HG03175 (cell line): ENCODE results near the gene PLCH1.

Experiments used
- ATAC-seq: cut with Tn5 transposase; IDR thresholded peaks from one replicate; pipeline ENCODE4 v1.9.1; 2021; ENCODE audit warnings: mild to moderate bottlenecking, moderate library complexity; ENCODE audit not compliant: unreplicated experiment

The PLCH1 gene

DNA sequence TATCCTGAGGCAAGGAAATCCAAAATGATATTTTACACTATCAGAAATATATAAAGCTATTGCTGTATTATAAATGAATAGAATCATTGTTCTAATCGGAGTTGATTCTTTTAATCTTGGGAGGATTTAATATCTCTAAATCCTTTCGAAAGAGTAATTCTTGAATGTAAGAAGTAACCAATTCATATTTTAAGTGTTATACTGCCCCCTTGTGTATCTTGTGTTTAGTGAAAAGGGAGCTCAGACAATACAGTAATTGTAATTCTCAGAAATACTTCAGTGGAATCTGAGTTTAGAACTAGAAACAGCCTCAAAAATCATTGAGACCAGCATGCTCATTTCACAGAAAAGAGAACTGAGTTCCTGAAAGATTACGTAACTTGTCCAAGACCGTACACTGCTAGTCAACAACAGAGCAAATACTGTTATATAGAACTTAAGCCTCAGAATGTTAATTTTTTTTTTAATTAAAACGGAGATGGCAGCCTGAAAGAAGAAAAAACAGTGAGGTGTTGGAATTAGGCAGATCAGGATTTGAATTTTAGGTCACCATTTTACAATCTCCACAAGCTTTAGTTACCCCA, 42.9 kb downstream of the PLCH1 start:
- peak; percentile 66 for ATAC-seq

DNA sequence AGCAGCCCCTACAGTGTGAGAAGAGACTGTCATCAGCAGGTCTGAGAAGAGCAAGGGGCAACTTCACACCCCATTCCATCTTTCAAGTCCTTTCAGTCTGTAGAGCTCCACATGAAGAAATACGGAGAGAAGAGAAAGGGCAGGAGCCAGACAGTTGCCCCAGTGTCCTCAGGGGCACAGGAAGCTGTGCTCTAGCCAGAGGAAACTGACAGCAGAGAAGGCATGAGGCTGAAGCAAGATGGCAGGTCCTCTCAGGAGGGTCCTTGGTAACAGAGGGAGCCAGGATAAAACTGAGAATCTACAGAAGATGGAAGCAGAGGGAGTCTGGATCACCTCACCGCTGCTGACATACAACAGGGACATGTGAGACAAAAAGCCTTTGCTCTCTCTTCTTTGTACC, 47.3 kb downstream of the PLCH1 start:
- ATAC-seq = no peak

DNA sequence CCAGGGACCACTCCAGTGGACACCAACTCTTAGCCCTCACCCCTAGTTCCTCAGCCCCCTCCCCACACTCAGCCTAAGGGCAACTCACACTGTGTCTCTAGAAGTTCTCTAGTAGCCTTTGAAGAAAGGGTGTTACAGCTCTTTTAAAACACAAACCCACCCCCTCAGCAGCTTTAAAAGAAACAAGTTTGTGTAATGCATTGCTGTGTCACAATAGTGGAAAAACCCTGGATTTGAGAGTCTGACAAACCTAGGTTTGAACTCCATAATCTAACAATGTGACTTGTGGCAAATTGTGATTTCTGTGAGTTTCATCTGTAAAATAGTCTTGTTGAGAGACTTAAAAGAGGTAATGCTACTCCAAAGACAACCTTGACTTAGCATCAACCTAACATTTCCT, 54.0 kb downstream of the PLCH1 start:
- no peak for ATAC-seq

DNA sequence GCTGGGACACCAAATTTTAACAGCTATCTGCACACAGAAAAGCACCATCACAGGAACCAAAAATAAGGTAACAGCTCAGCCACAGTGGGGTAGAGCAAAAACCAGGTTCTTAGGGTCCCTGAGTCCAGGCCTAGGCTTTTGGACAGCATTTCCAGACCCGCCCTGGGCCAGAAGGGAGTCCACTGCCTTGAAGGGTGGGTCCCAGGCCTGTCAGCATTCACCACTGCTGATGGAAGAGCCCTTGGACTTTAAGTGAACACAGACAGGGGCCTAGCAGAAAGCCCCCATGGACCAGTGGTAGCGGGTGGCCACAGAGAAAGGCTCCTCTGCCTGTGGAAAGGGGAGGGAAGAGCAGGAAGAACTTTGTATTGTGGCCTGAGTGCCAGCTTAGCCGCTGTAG, 56.4 kb downstream of the PLCH1 start:
- ATAC-seq = no peak

DNA sequence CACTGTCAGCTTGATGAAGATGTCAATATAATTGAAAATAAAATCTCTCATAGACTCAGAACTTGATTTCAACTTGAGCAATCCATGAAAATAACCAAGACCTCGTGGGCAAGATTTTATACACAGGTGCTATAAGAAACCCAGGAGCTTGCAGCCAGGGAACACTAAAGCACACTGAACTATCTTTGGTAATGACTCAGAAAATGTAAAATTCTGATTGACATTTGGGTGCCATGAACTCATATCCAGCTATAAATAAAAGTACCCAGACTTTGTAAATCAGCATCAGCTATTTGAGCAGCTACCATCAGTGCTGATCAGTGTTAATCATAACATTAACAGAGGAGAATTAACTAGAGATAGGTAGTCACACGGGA, 61.5 kb downstream of the PLCH1 start:
- no peak for ATAC-seq

DNA sequence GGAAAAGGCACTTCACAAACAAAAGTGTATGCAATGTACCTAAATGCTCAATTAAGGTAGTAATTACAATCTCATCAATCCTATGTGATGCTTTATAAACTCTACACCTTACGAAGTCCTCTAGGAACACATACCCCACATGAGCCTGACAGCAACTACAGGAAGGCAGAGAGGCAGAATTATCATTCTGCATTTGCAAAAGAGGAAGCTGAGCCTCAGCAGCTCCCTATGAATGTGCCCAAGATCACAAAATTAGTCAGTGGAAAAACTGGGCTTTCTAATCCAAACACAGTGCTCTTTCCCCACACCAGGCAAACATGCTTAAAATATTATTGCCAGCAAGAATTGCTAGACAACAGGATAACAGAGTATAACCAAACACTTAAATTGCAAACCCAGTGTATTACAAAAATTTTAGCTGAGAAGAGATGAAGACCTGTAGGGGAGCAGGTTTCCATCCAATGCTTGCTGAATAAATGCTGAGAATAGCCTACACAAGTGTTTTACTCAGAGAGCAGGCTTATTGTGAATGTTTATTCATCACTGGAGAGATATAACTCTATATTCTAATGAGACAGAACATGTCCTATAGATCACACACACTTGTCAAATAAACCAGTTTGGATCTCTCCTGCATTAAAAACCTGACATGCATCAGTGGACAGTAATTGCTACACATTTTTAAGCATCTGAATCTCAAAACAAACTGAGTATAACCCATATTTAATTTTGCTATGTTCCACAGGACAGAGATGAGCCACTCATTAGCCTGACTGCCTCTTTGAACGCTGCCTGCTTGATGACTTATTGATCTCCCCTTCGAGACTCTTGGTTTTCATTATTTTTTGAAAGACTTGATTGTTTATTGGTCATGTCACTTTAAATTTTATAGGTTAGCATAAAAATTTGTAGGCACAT, 62.2 kb downstream of the PLCH1 start:
- ATAC-seq = no peak

DNA sequence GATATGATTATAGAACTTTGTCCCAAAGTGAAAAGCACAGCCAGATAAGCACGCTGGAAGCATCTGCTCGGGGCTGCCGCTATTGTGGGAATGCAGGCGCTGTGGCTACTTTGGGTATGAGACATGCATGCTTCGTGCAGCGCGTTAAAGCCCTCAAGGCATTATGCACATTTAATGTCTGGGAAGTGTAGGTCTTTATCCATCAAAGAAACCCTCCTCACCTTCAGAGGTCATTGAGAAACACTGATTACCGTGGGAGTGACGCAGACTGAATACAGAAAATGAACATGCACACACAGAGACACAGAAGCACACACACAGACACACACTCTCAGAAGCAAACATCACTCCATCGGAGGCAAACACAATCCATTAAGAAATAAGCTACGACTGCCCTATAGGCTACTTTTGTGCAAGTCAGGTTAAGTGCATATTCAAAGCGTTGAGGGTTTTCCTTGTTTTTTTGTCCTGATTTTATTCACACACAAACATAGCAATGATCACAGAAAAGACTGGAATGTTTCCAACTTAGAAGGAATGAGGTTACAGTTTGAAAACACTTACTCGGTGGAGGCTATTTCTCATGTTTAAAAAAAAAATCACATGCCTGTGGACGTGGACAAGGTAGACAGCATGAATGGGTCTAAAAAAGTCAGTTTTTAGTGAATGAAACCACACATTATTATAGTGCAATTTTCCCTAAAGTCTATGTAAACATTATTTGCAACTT, 68.5 kb downstream of the PLCH1 start:
- no peak for ATAC-seq

DNA sequence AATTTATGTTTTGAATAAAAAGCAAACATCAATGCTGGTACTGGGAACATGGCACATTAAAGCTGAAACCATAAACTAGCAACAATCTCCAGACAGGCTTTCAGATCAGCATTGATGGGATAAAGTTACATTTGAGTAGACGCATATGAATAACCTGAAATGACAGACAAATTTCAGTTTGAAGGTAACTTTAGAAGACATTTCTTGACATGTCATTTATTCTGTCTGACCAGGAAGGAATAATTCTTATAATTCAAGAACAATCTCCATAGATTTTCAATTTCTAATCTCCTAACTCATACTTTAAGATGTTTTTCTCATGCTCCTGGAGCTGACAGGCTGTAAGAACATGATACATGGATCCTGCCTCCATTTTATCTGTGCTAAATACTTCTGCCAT, 69.8 kb downstream of the PLCH1 start:
- no peak for ATAC-seq

DNA sequence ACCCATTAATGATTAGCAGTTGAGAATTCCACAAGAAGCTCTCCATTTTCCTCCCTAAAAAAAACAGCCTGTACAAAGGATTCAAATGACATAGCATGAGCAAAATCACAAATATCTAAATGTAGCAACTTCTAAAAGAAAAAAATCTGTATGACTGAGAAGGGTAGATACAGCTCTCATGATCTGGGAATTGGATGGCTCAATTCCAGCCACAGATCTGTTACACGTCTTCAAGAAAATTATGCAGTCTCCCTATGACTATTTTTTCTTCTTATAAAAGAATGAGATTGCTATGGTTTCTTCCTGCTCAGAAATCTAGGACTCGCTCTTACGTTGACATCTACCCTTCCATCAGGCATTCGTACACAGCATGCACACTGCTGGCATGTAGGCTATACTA, 71.5 kb downstream of the PLCH1 start:
- no peak for ATAC-seq

DNA sequence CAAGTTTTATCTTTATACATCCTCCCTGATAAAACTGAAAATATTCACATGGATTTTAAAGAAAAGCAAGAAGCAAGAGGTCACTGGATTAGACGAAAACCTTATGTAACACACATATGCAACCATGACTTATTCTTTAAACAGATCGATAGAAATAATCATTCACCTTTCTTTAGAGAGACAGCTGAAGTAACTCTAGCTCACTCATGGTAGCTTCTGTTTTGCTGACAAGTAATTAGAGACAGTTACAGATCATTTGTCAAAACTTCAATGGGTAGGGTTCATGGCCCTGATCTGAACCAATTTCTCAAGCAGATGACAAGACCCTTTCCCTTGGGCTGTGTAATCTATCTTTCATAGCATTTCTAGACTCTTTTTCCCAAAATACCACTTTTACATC, 74.5 kb downstream of the PLCH1 start:
- no peak for ATAC-seq

DNA sequence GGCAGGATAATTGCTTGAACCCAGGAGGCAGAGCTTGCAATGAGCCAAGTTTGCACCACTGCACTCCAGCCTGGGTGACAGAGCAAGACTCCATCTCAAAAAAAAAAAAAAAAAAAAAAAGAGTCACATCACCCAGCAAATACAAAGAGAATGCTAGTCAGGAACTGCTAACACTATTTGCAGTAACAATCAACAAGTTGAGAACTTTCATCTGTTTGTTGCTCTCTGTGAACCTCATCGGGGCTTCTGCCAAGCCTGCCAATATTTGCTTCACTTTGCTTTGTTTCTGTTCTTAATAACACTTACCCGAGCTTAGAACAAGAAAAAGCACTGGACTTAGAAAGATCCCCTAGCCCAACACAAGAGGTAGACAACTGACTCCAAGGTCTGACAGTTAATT, 76.9 kb downstream of the PLCH1 start:
- no peak for ATAC-seq

DNA sequence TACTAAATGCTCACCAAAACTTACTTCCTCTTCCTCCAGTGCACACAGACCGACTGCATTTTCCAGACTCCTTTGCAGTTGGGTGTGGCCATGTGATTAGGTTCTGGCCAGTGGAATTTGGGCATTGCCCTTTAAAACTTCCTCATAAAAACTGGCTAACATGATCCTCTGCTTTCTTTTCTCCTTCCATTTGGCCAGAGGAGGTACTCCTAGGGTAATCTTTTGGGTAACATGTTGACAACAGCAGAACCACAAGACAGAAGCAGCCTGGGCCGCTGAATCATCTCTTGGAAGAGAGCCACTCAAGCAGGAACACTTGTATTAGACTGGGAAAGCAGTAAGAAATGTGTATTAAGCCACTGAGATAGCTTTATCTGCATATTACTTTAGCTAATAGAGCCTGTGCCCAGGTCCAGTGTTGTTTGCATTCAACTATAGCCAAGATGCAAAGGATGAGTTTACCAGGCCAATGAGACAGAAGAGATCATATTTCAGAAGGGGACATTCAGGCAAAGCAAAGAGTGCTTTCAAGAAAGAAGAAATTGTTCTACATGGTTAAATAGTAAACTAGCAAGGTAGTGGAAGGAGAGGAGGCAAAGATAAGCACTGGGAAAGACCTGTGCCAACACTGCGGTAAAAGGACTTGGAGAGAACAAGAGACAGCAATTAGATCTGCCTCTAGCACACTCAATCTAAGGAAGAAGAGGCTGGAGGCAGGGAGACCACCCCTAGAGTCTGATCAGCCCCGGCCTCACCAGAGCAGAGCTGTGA, 79.8 kb downstream of the PLCH1 start:
- no peak for ATAC-seq

DNA sequence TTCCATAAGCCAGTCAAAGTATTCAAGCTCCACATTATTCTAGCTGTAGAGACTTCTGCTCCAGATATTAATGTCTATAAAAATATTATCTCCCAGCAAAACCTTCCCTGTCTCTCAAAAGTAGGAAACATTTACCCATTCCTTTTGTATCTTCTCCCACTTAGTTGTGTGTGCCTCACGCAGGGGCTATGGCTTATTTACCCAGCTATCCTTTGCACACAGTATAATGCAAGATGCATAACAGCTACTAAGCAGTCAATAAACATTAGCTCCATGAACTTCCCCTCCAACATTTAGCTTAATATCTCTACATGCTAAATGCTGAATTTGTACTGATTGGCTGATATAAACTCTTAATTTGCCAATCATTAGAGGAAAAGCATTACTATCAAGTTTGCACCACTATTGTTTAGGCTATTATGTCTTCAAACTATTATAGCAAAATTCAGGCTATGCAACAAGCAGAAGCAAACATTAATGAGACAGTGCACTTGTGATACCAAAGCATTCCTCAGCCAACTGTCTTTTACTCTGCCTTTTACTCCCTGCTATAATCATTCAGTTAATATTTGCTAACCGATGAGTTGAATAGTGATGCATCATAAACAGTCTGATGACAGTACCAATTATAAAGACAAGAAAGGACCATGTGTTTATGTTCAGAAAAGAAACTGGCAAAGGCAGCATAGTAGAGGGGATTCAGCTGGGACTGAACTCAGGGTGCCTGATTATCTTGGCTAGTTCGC, 81.2 kb downstream of the PLCH1 start:
- no peak for ATAC-seq

DNA sequence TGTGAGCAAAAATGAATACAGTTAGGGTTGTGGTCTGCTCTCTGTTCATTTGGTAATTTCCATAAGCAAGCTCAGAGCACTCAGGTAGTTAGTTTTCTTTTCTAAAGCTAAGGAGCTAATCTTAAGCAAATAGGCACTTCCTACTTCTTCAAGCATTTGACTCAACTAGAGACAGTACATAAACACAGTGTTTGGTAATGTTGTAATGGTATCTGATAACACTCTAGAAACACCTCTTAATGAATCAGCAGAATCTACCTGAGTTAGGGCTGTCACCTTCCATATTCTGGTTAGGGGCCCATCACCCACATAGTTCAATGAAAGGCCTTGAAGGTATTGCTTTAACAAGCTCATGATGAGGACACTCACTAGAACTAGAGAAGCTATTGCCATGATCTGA, 83.1 kb downstream of the PLCH1 start:
- ATAC-seq = no peak

DNA sequence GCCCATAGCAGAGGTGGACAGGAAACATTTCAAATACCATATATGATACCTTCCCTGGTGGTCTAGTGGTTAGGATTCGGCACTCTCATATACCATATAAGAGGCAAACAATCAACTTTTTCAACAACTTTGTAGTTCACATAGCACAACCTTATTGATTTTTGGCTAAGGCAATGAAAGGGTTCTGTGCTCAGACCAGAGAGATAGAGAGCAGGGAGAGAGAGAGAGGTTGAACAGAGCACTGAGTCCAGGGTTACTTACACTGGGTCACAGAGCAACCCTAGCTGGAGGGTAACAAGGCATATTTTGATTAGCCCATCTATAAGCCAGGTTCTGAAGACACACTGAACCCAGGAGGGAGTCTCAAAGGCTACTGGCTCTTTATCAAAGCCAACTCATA, 83.8 kb downstream of the PLCH1 start:
- no peak for ATAC-seq

DNA sequence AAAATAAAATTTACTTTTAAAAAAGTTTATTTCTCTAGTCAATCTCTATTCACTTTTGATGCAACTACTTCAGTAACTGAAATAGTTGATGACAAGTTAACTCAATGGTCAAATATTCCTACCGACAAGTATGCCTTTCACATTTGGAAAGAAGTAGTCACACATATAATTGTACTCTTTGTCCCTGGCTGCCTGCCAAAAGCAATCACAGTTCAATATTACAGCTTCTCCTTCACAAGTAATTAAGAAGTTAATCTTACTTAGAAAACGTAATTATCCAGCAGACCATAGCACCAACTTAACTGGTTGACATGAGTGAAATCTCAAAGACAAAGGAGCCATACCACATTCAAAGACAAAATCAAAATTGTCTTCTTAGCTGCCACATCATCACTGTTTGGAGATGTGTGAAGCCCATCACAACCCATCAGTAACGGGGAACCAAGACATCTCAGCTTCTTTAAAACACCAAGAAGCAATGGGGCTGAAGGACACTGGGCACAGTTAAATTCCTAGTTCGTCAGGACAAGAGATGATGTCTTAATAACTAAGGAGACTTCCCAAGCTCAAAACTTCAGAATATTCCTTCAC, 86.1 kb downstream of the PLCH1 start:
- no peak for ATAC-seq

DNA sequence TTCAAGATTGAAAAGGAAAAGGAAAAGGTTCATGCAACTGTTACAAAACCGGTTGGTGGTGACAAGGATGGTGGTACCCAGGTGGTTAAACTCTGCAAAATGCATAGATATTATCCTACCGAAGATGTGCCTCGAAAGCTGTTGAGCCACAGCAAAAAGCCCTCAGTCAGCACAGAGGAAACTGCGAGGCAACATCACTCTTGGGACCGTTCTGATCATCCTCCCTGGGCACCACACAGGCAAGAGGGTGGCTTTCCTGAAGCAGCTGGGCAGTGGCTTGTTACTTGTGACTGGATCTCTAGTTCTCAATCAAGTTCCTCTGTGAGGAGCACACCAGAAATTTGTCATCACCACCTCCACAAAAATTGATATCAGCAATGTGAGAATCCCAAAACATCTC, 86.9 kb downstream of the PLCH1 start:
- ATAC-seq = no peak

DNA sequence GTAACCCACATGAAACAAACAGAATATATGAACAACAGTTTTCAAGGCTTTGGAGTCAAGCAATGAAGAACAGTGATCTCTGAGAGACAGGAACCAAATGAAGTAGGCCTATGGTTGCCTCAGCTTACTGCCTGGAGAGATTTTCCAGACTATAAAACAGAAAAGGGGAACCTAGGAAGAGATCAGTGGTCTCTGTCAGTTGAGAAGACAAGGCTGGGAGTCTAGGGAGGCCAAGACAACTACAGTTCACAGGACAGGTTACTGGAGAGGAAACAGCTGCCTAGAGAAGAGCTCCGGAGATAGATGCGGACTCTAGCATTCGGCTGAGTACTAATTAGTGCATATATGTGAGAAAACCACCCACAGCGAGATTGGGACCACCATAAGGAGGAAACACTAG, 87.7 kb downstream of the PLCH1 start:
- ATAC-seq = no peak

DNA sequence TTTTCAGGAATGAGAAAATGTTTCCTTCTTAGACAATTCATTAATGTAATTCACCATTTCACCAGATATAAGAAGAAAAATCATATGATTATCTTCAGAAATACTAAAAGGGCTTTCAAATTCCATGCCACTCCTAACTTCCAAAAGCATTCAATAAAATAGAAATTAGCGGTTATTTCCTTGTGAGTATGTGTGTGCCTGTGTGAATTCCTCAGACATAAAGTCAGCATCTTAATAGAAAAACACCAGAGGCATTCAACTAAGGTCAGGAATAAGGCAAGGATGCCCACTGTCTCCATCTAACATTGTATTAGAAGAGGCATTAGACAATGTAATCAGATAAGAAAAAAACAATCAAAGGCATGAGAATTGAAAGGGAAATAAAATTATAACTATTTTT, 88.4 kb downstream of the PLCH1 start:
- ATAC-seq = no peak
